Tongue (tissue), 2 donors: Measurements from ENCODE around the gene LGI4. TPM values are rescaled to one million over a fixed set of nuclear protein-coding genes. Genes with fewer than 3 reads are reported as not detected.
"Not testable (repeated sequence)": the region's sequence is repeated elsewhere in the genome, so short reads cannot be mapped to it uniquely, and the experiment has no call there.

ENCODE experiments used
- DNase-seq: peaks from one replicate; pipeline ENCODE4 v3.0.0-alpha.2; 2015
- total RNA-seq: library from RNA; depleted of rRNA; stranded (reverse); fragments of >200 nt; gene quantifications from one replicate; pipeline ENCODE4 v1.2.3, GENCODE V29; 2014

Gene LGI4
- total RNA-seq, 1 donor from 2014 or later, result 7.6 TPM

DNA sequence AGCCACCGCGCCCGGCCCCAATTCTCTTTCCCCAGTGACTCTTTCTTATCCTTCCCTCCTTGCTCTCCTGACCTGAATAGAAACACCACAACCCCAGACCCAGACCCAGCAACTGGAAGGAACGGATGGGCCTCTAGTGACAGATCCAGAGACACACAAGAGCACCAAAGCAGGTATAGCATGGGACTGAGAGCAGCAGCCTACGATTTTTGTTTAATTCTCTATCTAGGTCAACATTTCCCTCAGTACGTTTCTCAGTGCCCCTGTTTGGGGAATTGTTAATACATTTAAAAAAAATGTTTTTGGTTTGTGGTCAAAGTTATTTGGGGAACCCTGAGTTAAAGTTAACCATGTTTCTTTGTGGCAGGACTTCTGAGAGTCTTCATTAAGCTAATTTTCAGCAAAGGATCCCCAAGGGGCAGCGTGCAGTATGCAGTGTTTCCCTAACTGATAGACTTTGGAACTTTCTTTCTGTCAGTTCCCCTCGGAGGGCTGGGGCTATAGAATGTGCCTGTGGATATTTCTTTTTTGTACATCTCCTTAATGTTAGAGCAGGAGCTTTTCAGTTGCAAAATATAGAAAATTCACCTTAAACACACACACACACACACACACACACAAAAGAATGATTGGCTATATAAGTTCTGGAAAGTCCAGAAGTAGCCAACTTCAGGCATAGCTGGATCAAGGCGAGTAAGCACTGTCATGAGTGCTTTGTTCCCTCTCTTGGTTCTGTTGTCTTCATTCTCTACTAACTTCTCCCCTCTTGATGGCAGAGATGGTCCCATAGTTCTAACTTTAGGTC is 26.0 kb upstream of the LGI4 start:
- no peak for DNase-seq

DNA sequence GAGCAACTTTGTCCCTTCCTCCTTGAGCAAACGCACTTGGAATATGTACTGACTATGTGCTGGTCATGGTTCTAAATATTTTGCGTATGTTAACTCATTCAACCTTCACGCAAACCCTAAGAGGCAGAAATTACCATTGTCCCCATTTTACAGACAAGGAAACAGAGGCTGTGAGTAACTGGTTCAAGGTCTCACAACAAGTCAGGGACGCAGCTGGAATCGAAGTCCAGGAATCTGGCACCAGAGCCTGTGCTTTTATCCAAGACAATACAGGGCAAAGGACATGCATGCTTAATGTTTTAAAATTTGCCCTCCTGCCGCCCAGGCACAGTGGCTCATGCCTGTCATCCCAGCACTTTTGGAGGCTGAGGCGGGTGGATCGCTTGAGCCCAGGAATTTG is 24.7 kb upstream of the LGI4 start:
- DNase-seq, result no peak

DNA sequence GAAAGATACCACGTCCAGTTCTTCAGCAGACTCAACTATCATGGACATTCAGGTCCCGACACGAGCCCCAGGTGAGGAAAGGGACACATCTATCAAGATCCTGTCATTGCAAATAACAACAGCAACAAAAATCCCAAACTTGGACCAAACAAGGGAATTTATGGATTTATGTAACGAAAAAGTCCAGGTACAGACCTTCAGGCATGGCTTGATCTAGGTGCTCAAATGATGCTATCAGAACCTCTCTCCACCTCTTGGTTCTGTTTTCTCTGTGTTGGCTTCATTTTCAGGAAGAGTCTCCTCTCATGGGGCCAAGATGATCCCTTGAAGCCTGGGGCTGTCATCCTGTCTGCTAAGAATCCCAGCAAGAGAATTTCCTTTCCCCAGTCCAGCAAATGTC is 22.6 kb upstream of the LGI4 start:
- no peak for DNase-seq

DNA sequence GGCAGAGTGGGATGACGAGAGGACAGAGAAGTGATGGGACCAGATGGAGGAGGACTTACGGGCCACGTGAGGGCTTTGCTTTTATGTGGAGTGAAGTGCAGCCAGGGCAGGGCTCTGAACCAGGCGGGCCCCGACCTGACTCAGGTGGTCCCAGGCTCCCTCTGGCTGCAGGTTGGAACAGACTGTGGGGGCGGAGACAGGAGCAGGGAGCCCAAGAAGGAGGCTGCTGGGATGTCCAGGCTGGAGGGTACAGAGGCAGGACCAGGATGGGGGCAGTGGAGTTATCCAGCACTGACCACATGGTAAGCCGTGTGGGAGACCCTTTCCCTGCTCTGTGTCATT is 21.8 kb upstream of the LGI4 start:
- no peak for DNase-seq

DNA sequence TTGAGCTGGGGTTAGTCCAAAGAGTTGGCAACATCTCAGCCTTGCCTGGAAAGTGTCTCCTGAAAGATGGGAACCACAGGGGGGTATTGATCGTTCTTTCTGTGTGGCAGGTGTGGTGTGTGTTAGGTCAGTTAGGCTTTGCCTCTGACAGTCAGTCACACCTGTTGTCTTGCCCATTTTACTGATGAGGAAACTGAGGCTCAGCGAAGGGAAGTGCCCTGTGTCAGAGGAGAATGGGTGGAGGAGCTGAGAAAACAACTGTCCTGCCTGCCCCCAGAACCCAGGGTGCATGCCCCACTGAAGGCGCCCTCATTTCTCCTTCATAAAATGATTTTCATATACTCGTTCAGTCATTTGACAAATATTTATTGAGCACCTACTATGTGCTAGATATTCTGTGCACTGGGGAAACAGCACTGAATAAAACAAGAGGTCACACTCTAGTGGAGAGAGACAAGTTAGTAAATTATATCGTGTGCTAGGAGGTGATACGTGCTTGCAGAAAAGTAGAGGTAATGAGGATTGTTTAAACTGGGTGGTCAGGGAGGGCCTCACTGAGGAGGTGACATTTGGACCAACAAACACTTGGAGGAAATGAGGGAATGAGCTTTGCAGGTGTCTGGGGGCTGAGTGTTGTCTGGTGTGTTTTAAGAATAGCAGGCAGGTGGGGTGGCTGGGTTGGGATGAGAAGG is 21.3 kb upstream of the LGI4 start:
- no peak for DNase-seq

DNA sequence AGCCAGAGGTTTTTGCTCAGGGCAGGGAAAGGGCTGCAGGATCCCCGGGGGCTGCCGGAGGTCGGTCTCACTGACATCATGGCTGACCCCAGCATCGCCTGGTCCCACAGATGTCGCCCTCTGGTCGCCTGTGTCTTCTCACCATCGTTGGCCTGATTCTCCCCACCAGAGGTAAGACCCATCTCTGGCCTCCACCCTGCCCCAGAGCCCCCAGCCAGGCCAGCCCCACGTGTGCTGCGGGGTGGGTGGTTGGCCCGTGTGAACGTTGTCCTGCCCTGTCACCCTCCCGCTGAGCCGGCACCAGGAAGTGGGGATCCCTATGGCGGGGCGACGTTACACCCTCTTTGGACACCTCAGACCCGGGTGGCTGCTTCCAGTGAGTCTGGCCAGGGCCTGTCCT is 20.6 kb upstream of the LGI4 start:
- DNase-seq, result no peak

DNA sequence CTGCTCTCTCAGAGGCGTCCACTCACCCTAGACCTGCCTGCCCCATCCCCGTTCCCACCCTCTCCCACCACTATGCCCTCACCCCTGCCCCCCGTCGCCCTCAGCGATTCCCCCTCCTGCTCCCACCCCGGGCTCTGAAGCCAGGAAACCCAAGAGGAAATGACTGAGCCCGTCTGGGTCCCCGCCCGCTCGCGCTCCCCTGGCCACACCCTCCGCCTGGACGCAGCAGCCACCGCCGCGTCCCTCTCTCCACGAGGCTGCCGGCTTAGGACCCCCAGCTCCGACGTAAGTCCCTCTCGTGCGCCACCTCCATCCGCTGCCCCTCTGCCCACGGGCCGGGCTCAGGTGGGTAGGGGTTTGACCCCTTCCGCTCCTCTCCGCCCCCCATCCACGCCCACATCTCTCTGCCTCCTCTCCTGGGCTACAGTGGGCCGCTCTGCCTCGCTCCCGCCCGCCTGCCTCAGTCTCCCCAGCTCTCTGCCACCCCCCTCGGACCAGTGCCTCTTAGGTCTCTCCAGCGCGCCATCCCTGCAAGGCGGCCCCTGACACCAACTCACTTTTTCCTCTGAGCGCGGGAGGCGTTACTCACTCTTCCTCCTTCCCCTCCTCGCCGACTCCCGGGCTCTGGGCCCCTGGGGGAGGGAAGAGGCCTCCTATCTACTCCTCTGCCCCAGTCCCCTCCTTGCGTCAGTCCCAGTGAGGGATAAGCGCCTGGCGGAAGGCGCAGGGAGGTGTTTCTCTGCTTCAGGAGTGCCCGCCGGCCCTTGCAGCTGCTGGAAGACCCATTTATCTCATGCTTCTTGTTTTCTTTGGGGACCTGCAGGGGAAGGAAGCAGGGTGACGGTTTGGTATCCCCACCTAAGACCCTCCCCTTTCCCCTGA is 19.9 kb upstream of the LGI4 start, which contains the start of gene FXYD5:
Gene FXYD5, plus strand, starts transcription at position 211 of the 882 bp plus-strand sequence. CDS start 816 bp downstream, outside the sequence.
- peak; percentile 51 for DNase-seq

DNA sequence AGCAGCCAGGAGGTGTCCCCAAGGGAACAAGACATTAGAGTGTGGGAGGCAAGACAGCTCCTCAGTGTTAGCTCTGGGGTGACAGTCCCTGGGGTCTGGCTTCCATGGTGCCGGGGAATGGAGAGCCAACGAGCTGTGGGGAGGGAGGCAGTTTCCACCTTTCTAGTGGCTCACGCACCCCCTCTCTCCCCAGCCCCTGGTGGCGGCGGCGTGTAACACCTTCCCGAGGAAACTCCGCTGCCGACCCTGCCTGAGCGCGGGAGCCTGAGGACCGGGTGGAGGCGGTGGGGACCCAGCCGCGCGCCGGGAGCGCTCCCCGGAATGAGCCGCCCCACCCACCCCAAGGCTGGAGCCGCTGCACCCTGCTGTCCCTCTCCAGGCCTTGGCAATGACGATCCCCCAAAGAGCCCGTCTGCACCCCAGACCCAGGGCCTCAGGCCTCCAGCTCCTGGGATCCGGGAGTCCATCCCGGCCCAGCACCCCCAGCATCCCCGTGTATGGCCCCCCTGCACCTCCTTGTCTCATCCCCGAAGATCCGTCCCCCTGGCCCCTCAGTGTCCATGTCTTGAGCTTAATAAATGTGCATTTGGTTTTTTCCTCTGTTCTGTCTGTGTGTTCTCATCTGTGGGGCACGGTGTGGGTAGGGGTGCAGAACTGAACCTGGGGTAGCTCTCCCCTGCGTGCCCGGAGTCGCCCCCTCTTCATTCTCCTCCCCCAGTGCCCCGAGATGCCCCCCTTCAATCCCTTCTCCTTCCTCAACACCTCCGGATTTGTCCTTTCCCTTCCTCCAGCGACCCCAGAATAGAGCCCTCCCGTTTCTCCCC is 19.1 kb upstream of the LGI4 start:
- DNase-seq, result peak; percentile 28

DNA sequence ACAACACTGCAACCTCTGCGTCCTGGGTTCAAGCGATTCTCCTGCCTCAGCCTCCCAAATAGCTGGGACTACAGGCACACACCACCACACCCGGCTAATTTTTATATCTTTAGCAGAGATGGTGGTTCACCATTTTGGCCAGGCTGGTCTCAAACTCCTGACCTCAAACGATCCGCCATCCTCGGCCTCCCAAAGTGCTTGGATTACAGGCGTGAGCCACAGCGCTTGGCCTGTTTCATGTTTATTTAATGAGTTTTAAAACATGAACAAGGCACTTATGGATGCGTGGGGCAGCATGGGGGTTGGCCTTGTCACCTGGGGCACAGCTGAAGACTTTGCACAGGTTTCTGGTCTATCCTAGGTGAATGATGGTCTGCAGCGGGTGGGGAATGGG is 18.3 kb upstream of the LGI4 start:
- not testable (repeated sequence) for DNase-seq

DNA sequence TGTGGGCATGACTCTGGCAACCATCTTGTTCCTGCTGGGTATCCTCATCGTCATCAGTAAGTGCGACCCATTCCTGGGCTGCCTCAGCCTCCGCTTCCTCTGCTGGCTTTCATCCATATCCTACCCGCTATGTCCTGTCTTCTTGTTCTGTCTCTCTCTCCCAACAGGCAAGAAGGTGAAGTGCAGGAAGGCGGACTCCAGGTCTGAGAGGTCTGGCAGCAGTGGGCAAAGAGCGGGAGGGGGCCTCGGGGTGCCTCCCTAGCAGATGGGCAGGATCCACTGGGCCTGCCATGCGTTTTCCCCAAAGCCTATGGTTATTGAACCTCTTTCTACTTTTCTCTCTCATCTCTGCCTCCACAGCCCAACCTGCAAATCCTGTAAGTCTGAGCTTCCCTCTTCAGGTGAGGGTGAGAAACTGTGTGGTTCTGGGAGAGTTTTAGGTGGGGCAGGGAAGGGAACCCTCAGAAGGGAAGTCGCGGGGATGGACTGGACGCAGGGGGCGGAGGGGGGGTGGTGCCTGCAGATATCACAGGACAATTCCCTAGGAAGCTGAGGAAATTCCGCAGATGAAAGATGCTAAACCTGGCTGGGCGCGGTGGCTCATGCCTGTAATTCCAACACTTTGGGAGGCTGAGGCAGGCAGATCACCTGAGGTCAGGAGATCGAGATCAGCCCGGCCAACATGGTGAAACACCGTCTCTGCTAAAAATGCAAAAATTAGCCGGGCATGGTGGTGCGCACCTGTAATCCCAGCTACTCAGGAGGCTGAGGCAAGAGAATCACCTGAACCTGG is 16.6 kb upstream of the LGI4 start:
- no peak for DNase-seq

DNA sequence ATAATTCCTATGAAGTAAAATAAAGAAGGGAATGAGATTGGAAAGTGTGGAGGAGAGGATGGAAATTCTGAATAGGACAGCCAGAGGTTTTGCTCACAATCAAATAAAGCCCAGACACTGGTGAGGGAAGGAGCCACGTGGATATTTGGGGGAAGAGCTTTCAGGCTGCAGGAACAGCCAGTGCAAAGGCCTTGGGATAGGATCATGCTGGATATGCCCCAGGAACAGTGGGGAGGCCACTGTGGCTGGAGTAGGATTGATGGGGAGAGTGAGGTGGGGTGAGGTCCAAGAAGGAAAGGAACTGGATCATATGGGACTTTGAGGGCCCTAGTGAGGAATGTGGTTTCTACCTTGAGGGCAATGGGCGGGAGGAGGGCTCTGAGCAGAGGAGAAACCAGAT is 15.6 kb upstream of the LGI4 start:
- DNase-seq, result no peak

DNA sequence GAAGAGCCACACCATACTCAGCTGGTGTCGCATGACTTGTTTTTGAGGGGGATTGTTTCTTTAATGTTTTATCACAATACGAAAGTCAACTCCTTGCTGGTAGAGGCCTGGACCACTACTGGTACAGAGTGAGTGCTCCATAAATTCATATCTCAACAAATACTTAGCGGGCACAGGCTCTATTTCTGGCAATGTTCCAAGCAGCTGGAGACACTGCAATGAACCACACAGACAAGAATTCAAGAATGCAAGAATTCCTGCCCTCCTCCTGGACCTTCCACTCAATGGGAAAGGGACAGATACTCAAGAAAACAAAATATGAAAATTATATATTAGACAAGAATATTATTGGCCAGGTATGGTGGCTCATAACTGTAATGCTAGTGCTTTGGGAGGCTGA is 14.6 kb upstream of the LGI4 start:
- DNase-seq, result no peak

DNA sequence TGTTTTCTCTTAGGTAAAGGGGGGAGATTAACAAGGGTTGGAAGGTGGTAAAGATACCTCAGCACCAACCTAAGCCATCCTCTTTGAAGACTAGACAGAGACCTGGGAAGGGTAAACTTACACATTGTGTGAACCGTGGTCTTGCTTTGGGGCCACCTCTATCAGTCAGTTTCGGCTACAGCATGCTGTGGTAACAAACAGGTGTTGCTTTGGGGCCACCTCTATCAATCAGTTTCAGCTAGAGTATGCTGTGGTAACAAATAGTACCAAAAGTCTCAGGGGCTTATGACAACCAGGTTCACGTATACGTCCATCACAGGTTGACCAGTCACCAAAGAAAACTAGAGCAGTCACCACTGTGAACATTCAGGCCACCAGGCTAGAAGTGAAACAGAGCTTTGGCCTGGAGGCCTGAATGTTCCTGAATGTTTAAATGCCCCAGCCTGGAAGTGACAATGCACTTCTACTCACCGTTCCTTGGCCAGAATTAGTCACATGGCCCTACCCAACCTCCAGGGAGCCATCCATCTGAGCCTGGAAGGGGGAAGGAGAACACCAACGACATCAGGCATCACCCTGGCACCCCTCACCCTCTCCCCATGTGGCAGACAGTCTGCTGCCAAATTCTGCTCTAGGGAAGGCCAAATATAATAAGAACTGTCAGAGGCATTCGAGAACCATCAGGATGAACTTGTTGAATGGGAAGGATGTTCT is 12.0 kb upstream of the LGI4 start:
- no peak for DNase-seq

DNA sequence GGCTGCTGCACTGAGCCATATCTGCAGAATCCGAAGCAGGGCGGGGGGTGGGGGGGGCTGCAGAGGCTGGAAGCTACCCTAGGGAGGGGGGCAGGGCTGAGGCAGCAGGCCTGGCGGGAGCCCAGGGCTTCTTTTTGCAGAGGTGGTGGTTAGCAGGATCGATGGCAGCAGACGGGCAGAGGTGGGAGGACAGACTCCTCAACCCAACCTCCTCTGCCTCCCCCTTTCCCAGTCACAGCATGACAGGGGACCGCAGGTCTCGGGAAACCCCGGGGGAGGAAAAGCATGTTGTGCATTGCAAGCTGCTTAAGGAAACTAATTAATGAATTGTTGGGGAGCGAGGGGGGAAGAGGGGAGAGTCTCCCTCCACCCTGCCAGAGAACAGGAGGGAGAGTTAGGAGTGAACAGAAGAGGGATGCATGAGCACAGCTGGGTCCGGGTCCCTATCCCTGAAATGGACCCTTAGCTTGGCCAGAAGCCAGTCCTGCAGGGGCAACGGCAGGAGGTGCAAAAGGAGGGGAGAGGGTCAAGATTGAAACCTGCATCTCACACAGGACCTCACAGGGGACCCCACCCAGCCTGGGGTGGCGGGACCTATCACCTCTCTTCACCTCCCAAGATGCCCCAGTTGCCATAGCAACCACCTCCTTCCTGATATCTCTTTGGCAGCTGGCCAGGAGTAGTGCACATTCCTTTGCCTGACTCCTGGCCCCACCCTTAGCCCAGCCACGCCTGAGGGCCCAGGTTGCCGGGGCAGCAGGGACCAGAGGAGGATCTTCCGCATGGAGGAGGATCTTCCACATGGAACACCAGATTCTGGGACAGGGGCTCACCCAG is 10.0 kb upstream of the LGI4 start:
- DNase-seq, result no peak

DNA sequence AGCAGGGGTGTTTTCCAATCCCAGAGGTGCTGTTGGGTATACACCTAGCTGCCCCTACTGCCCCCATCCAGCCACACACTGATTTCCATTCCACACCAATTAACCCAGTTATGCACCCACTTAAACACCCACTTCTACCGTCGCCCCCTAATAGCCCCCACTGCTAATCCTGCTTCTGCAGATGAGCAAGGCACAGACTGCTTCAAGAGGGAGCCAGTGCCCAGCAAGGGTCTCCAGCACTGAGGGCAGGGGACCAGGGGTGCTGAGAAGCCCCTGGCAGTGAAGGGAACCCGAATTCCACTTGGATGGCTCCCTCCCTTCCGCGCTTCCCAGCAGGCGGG is 9.4 kb upstream of the LGI4 start:
- DNase-seq, result no peak

DNA sequence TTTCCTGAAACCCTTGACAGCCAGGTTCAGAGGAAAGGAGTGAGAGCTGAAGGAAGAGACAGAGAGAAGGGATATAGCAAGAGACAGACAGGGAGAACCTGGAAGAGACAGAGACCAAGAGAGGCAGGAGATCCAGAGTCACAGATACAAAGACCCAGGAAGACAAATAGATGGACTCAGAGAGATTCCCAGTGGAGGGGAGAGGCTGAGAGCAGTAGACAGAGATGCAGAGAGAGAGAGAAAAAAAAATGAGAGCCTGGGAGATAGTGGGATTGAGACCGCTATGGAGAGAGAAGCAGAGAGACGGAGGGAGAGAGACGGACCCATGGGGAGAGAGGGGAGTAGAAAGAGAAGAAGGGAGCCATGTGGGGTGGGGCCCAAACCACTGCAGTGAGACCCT is 9.0 kb upstream of the LGI4 start:
- no peak for DNase-seq

DNA sequence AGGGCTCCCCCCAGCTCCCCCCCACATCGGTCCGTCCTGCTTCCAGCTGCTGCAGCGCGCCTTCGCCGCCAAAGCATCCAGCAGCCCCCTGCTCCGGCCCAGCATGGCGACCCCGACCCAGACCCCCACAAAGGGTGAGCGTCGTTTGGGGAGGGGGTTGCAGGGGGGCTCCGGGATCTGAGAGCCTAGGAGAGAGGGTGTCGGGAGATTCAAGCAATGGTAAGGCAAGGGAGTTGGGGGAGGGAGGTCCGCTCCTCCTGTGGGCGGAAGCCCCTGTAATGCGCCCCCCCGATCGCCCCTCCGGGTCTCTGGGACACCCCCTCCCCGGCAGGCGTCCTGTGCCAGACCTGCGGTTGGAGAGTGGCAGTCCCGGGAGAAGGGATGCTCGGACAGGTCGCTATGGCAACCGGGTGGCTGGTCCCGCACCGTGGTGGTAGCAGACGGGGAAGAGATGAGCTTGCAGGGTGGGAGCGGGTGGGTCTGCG is 8.4 kb upstream of the LGI4 start, which contains the start of gene FXYD7:
Gene FXYD7, plus strand, starts transcription at position 25 of the 485 bp plus-strand sequence. Its CDS starts 79 bp downstream, at position 104.
- DNase-seq, result no peak

DNA sequence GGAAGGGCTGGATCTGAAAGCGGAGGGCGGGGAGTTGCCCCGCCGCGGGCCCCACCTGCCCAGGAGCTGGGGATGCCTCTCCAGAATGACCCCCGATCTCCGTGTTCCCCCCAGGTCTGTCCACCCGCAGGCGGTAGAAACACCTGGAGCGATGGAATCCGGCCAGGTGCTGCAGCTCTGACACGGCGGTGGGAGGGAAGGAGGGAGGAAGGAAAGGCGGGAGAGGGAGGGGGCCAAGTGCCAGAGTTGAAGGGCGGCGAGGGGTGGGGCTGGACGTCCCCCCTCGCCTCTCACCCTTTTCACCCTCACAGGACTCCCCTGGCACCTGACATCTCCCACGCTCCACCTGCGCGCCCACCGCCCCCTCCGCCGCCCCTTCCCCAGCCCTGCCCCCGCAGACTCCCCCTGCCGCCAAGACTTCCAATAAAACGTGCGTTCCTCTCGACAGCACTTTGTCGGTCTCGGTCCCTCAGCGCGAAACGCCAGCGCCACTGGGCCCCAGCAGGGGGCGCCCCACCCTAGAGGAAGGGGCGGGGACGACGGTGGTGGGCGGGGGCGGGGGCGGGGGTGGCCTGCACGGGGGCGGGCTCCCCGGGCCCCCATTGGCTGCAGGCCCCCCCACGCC is 7.9 kb upstream of the LGI4 start:
- peak; percentile 73 for DNase-seq
